GM18858 (cell line): ENCODE results near the gene FAM3A.
"Not testable (repeated sequence)": the region's sequence is repeated elsewhere in the genome, so short reads cannot be mapped to it uniquely, and the experiment has no call there.

Experiments
- ATAC-seq: cut with Tn5 transposase; IDR thresholded peaks from one replicate; pipeline ENCODE4 v1.9.1; 2021; ENCODE audit not compliant: unreplicated experiment

Gene FAM3A, protein sequence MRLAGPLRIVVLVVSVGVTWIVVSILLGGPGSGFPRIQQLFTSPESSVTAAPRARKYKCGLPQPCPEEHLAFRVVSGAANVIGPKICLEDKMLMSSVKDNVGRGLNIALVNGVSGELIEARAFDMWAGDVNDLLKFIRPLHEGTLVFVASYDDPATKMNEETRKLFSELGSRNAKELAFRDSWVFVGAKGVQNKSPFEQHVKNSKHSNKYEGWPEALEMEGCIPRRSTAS

GRCh38 chrX:154515966-154516655, at the start of gene FAM3A:
Gene FAM3A (minus strand): TSS chrX:154516232. CDS start chrX:154515772, 460 bp downstream.
- ATAC-seq = peak; percentile 67

DNA sequence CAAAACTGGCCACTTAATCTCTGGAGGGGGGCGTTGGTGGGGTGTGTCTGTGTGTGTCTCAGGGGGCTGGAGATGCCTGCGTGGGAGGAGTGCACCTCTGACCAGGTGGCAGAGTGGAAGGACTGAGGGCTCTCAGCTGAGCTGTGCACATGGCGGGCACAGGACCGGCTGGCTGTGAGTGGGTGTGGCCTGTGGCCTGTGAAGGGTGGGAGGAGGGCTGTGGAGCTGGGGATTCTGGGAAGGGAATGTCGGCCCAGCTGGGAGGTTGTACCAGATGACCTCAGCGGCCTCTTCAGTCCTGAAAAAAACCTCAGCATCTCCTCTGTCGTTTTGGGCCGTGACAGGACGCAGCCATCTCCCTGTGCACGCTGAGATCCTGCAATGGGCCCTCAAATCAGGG, 46.3 kb upstream of the FAM3A start:
- ATAC-seq = not testable (repeated sequence)

- not testable (repeated sequence) for ATAC-seq
Observed at GRCh38 chrX:154560326-154560725, 44.3 kb upstream of the FAM3A start.

GRCh38 chrX:154558896-154559295, 42.9 kb upstream of the FAM3A start:
- ATAC-seq = not testable (repeated sequence)

DNA sequence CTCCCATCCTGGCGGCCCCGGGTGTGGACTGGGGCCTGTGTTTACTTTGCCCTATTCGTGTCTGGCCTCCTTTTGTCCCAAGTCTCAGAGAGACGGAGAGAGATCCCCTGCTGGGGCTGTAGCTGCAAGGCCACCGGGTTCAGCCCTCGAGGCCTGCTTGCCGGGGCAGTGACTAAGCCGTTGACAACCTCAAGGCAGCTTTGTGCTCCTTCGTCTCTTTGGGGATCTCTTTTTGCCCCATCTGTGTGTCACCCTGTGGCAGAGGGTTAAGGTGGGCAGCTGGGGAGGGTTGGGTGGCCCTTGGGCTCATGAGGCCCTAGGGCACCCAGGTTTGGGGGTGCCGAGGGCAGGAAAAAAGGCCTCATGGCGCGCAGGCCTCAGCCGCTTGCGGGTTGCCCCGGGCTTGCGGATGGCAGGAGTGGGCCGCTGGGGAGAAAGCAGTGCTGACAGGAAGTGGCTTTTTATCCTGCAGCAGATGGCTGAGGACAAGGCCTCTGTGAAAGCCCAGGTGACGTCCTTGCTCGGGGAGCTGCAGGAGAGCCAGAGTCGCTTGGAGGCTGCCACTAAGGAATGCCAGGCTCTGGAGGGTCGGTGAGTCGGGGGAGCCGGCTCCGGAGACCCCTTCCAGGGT, 42.1 kb upstream of the FAM3A start:
- not testable (repeated sequence) for ATAC-seq

- not testable (repeated sequence) for ATAC-seq
Observed at GRCh38 chrX:154552112-154552806, 36.2 kb upstream of the FAM3A start.

- no peak for ATAC-seq
Observed at GRCh38 chrX:154549766-154550165, 33.7 kb upstream of the FAM3A start.

- no peak for ATAC-seq
Observed at GRCh38 chrX:154548028-154548316, 31.9 kb upstream of the FAM3A start.

DNA sequence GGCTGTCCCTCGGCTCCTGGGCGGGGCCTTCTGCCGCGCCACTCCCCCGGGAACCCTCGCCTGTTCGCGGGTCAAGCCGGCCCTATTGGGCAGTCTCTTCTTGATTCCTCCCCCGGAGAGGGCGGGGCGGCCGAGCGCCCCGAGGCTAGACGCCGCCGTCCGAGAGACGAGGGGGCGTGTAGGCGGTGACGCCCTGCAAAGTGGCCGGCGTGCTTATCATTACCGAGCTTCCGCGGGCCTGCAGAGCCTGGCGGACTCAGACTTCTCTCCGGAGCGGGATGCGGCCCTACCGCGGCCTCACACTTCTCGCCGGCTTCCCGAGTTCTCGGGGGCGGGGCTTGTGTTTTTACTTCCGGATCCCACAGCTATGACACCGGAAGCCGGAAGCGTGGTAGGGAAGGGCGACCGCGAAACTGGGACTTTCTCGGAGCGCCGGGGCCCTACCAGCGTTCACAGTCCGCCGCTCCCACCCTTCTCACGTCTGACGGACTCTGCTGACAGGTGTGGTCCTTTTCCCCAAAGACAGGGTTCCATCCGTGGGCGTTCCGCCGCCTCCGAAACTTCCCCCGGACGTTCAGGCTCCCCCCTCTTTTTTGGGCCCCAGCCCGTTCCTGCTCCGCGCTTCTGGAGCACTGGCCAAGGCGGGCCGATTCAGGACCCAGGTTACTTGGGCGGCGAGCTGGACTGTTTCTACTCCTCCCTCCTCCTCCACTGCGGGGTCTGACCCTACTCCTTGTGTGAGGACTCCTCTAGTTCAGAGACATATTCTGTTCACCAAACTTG, 31.4 kb upstream of the FAM3A start, which contains the start of gene IKBKG:
IKBKG (plus strand) TSS at position 376 of the 783 bp plus-strand sequence. CDS start 4,383 bp downstream, outside the sequence.
- peak; percentile 67 for ATAC-seq

DNA sequence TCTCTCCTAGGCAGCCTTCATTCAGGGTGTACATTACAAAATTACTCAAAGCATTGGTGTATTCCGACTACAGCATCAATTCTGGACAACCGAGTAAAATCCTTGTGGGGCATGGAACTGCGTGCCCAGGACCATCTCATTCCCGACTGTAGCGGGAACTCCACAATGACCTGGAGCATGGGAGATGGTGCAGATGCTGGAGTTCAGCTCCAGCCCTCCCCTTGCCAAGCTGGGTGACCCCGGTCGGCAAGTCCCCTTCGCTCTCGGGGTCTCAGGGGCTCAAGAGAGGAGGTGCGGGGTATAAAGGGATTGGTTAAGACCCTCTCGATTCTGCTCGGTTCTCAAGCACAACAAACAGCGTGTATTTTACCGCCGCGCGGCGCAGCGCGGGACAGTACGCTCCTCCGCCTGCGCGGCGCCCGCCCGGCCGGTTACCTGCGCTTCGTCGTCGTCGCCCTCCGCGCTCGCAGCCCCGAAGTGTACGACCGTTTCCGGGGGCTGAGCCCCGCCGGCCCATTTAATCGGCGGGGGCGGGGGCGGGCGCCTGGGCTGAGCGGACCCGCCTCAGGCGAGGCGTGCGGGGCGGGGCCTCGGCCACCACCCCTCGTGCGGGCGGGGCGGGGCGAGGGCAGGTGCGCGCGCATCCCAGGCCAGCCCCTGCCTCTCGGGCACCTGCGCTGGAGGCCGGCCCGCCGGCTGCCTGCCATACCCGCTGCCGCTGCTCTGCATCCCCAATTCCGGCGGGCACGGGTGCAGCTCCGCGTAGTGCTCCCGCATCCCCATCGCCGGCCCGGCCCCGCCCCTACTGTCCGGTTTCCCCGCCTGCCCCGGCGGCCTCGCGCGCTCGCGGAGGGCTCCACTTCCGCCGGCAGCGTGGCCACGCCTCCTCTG, 30.6 kb upstream of the FAM3A start, which contains the start of gene G6PD:
G6PD (minus strand) TSS at position 493 of the 891 bp plus-strand sequence. CDS start 691 bp downstream, outside the sequence.
- peak; percentile 32 for ATAC-seq

DNA sequence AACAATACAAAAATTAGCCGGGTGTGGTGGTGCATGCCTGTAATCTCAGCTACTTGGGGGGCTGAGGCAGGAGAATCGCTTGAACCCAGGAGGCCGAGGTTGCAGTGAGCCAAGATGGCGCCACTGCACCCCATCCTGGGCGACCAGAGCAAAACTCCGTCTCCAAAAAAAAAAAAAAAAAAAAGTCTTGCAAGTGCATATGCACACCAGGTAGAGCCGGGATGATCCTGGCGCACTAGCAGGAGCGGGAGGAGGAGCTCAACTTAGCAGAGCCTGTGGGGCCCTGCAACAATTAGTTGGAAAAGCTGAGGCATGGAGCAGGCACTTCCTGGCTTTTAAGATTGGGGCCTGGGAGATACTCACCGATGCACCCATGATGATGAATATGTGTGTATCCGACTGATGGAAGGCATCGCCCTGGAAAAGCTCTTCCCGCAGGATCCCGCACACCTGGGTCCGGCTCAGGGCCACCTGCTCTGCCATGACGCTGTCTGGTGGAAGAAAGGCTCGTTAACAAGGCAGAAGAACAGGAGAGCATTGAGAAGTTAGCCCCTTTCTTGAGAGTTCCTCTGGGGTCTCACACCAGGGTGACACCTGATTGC, 29.7 kb upstream of the FAM3A start:
- no peak for ATAC-seq

- ATAC-seq = no peak
Observed at GRCh38 chrX:154542723-154543424, 26.8 kb upstream of the FAM3A start.

GRCh38 chrX:154541896-154542722, 26.1 kb upstream of the FAM3A start:
- ATAC-seq = no peak

DNA sequence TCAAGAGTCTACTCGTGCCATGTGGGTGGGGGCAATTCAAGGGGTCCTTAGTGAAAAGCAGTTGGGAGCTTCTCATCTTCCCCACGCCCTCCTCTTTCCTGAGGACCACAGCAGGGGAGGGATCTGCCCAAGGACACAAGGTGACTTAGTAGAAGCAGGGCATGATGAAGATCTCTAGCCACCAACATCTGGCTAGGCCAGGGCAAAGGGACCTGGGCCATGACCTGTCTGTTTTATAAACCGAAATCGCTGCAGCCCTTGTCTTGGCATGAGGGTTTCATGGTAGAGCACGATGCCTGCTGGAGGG, 25.5 kb upstream of the FAM3A start:
- ATAC-seq = no peak

DNA sequence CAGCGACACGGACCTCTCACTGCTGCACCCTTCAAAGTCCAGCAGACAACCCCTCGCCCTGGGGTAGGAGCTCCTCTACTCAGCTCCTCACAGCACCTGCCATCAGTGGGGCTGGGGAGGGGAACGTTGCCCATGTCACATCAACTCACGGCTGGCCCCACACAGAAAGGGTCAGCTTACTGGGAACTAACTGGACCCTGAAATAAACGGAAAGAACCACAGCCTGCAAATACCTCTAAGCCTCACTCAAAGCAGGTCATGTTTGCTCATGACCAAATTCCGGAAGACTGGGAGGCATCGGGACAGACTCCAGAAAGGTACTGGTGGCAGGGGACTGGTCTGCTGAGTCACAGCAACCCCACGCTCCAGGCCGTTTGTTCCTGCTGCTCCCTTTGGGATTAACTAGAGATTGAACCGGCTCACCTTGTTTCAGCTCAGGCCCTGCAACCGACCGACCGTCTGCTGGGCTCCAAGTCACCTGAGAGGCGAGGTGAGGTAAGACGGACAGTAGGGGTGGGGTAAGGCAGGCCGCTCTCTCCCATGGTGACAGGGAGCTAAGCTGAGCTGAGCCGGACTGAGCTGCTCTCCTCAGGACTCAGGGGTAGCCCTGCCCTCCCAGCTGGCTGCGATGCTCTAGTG, 25.0 kb upstream of the FAM3A start:
- no peak for ATAC-seq

DNA sequence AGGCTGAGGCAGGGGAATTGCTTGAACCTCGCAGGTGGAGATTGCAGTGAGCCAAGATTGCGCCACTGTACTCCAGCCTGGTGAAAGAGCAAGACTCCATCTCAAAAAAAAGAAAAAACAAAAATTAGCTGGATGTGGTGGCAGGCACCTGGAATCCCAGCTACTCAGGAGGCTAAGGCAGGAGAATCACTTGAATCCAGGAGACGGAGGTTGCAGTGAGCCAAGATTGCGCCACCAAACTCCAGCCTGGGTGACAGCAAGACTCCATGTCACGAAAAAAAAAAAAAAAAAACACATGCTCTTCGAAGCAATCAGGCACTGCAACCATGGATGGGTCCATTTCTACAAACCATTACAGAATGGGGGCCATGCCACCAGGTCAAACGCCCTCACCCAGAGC, 24.3 kb upstream of the FAM3A start:
- ATAC-seq = not testable (repeated sequence)

DNA sequence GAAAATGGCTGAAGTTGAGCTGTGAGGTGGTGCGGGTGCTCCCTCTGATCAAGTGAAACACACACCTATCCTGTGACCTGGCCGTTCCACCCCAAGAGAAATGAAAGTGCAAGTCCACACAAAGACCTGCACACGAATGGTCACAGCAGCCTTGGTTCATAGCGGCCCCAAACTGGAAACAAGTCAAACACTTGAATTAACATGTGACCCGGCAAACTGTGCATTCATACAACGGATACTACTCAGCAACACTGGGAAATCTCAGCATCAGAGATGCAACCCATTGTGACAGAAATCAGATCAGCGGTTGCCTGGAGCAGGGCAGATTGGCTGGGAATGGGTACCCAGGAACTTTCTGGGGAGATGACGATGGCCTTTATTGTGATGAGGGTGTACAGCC, 23.0 kb upstream of the FAM3A start:
- ATAC-seq = no peak
